OCI-LY7 (cell line): ENCODE measurements around the gene ANO3.

Source experiments
- EZH2phosphoT487 ChIP-seq: fragments of 200-600 bp; sonication (generic); IDR thresholded peaks from 2 replicates; pipeline ENCODE4 v1.6.1; 2018; ENCODE audit warnings: low read depth, borderline replicate concordance, mild to moderate bottlenecking, mixed run types, antibody characterized with exemption, low read length, moderate library complexity, mixed read lengths
- TF ChIP-seq, protein P1 (sequence below): fragments of 200-600 bp; sonication (generic); conservative IDR thresholded peaks from 2 replicates; pipeline ENCODE4 v1.5.1; 2014; ENCODE audit warnings: mild to moderate bottlenecking, antibody characterized with exemption, low read length, moderate library complexity, mixed read lengths

DNA sequence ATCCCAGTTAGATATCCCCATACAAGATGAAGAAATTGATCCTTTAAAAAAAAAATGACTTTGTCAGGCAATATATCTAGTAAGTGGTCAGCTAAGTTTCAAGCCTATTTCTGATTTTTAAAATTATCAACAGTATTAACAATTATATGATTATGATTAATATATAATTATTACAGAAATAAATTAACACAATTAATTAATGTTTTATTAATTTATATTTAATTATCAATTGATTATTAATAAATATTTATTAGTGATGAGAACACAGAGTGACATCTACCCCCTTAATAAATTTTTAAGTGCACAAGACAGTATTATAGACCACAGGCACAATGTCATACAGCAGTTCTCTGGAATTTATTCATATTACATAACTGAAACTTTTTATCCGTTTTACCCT lies 218.1 kb downstream of the ANO3 start:
- TF ChIP-seq, protein P1, sequence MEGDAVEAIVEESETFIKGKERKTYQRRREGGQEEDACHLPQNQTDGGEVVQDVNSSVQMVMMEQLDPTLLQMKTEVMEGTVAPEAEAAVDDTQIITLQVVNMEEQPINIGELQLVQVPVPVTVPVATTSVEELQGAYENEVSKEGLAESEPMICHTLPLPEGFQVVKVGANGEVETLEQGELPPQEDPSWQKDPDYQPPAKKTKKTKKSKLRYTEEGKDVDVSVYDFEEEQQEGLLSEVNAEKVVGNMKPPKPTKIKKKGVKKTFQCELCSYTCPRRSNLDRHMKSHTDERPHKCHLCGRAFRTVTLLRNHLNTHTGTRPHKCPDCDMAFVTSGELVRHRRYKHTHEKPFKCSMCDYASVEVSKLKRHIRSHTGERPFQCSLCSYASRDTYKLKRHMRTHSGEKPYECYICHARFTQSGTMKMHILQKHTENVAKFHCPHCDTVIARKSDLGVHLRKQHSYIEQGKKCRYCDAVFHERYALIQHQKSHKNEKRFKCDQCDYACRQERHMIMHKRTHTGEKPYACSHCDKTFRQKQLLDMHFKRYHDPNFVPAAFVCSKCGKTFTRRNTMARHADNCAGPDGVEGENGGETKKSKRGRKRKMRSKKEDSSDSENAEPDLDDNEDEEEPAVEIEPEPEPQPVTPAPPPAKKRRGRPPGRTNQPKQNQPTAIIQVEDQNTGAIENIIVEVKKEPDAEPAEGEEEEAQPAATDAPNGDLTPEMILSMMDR, result no peak
- no peak for TF ChIP-seq EZH2phosphoT487
